ENCODE data around the gene PDE4D. TPM values are rescaled to one million over a fixed set of nuclear protein-coding genes. Genes with fewer than 3 reads are reported as not detected.
A peak's percentile ranks its signal among the peaks of the same experiment; 100 is the strongest.
"Not testable (repeated sequence)": the region's sequence is repeated elsewhere in the genome, so short reads cannot be mapped to it uniquely, and the experiment has no call there.

PDE4D gene
- total RNA-seq, 2 donors from 2014 or later = 116 to 154 TPM

DNA sequence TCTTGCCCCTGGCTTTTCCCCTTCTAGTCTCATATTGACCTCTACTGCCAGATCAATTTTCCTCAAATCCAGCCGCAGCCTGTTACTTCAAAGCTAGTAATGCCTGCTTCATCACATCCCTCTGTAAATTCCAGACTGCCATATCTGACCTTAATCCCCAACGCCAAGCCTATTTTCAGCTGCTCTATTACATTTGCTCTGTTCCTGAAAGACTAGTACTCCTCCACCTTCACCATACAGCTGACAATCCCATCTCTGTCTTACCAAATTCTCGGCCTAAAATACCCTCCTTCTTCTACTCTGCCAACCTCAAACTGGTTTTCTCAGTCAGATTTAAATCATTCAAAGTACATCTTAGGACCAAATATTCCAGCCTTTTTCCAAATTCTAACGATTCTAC, 890.4 kb downstream of the PDE4D start:
- Mint-ChIP-seq H3K4me3 (peak overlapping the region in 1 of 2 donors; percentile 31), H3K9me3 (no peaks in the 10 kb centered on the region), H3K4me1 (ENCODE audit: low read depth) (peaks cover 78% of the 10 kb centered on the region), H3K27ac (no peak overlapping the region), H3K27me3 (ENCODE audit: low read depth) (no peaks in the 10 kb centered on the region), H3K36me3 (ENCODE audit: insufficient read depth in 2 of 2) (peaks cover 9 to 18% of the 10 kb centered on the region in 2 donors)
- ATAC-seq (replicated peaks in 1 of 2) (no peak), DNase-seq (no peak)

GRCh38 chr5:59002162-59002825, 891.2 kb downstream of the PDE4D start:
- H3K4me3 Mint-ChIP-seq = peak overlapping the region; percentile 5 to 62

DNA sequence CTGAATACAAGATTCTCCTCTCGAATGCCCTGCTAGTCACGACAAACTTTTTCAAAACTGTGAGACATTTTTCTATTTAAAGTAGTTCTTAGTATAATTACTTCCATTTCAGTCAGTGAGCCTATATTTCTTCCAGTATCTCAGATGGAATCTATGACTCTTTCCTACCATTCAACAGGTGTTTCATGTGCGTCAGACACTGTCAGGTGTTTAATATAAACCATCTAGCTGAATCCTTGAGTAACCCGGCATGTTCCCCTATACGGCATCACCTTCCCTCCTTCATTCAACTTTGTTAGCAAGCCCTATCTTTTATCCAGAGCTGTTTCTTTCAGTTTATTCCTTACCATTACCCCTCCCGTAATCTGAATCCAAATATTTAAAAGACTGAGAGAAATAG, 891.8 kb downstream of the PDE4D start:
- Mint-ChIP-seq H3K27ac (peak overlapping the region; percentile 78), H3K4me3 (peak overlapping the region; percentile 5 to 62), H3K27me3 (ENCODE audit: low read depth) (no peaks in the 10 kb centered on the region), H3K36me3 (ENCODE audit: insufficient read depth in 2 of 2) (peaks cover 9 to 18% of the 10 kb centered on the region in 2 donors), H3K4me1 (ENCODE audit: low read depth) (peaks cover 70% of the 10 kb centered on the region), H3K9me3 (no peaks in the 10 kb centered on the region)
- DNase-seq = no peak
- peak in 1 of 2 donors; percentile 67 for ATAC-seq (replicated peaks in 1 of 2)

More at GRCh38 chr5:59002162-59002825, 891.2 kb downstream of the PDE4D start:
- Mint-ChIP-seq H3K27me3 (ENCODE audit: low read depth) (no peaks in the 10 kb centered on the region), H3K9me3 (no peaks in the 10 kb centered on the region), H3K27ac (peak overlapping the region; percentile 78), H3K36me3 (ENCODE audit: insufficient read depth in 2 of 2) (peaks cover 9 to 18% of the 10 kb centered on the region in 2 donors), H3K4me1 (ENCODE audit: low read depth) (peaks cover 72% of the 10 kb centered on the region)
- DNase-seq = no peak
- peak in 1 of 2 donors; percentile 70 for ATAC-seq (replicated peaks in 1 of 2)

DNA sequence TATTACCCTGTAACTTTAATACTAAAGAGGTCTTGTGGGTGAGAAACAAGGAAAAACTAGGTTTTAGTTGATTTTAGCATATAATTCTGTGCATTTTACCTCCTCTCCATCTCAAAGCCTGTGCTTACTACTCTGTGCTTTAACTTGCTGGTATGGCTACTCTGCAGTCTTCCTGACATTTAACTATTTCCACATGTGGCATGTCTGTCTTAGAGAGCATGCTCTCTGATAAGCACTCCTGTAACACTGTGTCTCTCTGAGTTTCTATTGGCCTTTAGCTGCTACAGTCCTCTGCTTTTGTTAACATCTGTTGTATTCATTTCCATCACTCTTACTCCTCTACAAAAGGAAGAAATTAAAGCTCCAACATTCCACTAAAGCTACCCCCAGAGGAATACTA, 892.4 kb downstream of the PDE4D start:
- Mint-ChIP-seq H3K4me1 (ENCODE audit: low read depth) (peaks cover 65% of the 10 kb centered on the region), H3K27ac (peak overlapping the region; percentile 78)

GRCh38 chr5:59000211-59000610, 893.3 kb downstream of the PDE4D start:
- Mint-ChIP-seq H3K27me3 (ENCODE audit: low read depth) (no peaks in the 10 kb centered on the region), H3K4me3 (no peak overlapping the region), H3K9me3 (no peaks in the 10 kb centered on the region), H3K27ac (no peak overlapping the region), H3K4me1 (ENCODE audit: low read depth) (peaks cover 55% of the 10 kb centered on the region), H3K36me3 (ENCODE audit: insufficient read depth in 2 of 2) (peaks cover 12 to 21% of the 10 kb centered on the region in 2 donors)
- ATAC-seq (replicated peaks in 1 of 2) = no peak
- no peak for DNase-seq

More for the DNA sequence above, 892.4 kb downstream of the PDE4D start:
- peaks cover 9 to 18% of the 10 kb centered on the region in 2 donors for H3K36me3 Mint-ChIP-seq (ENCODE audit: insufficient read depth in 2 of 2)
- ATAC-seq (replicated peaks in 1 of 2) (no peak), DNase-seq (no peak)
- H3K27me3 Mint-ChIP-seq (ENCODE audit: low read depth) = no peaks in the 10 kb centered on the region
- H3K9me3 Mint-ChIP-seq = no peaks in the 10 kb centered on the region
- peak overlapping the region in 1 of 2 donors; percentile 62 for H3K4me3 Mint-ChIP-seq

- H3K4me1 Mint-ChIP-seq (ENCODE audit: low read depth) = peaks cover 51% of the 10 kb centered on the region
- H3K27ac Mint-ChIP-seq = no peak overlapping the region
- no peak overlapping the region for H3K4me3 Mint-ChIP-seq
- DNase-seq = no peak
- ATAC-seq (replicated peaks in 1 of 2) = no peak
- no peaks in the 10 kb centered on the region for H3K27me3 Mint-ChIP-seq (ENCODE audit: low read depth)
- no peaks in the 10 kb centered on the region for H3K9me3 Mint-ChIP-seq
- H3K36me3 Mint-ChIP-seq (ENCODE audit: insufficient read depth in 2 of 2) = peaks cover 12 to 21% of the 10 kb centered on the region in 2 donors
Observed at GRCh38 chr5:58999804-59000203, 893.7 kb downstream of the PDE4D start.

DNA sequence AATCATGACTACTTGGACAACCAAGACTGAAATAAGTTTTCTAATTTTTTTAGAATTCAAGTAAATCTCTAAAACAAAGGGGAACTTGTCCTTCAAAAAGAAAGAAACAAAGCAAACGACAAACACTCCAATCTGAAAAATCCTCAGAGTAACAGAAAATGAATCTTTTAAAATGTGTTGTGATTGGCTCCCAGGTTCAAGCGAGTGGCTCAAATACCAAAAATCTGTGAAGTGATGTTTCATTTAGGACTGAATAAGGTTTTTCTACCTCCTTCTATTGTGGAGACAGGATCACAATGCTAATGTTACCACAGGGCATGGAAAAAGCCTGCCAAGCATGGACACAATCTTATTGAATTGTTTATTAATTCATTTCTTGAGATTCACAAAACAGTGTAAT, 895.0 kb downstream of the PDE4D start:
- no peak overlapping the region for H3K27ac Mint-ChIP-seq
- H3K4me3 Mint-ChIP-seq = no peak overlapping the region
- no peaks in the 10 kb centered on the region for H3K27me3 Mint-ChIP-seq (ENCODE audit: low read depth)
- no peaks in the 10 kb centered on the region for H3K9me3 Mint-ChIP-seq
- peaks cover 38% of the 10 kb centered on the region for H3K4me1 Mint-ChIP-seq (ENCODE audit: low read depth)
- ATAC-seq (replicated peaks in 1 of 2) (no peak), DNase-seq (no peak)
- H3K36me3 Mint-ChIP-seq (ENCODE audit: insufficient read depth in 2 of 2) = peaks cover 11 to 23% of the 10 kb centered on the region in 2 donors

DNA sequence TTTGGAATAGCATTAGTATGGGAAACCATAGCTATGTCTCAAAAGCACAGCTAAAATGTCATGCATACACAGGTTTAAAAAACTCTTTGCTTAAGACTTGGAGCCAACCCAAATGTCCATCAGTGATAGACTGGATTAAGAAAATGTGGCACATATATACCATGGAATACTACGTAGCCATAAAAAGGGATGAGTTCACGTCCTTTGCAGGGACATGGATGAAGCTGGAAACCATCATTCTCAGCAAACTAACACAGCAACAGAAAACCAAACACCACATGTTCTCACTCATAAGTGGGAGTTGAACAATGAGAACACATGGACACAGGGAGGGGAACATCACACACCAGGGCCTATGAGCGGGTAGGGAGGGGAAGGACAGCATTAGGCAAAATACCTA, 897.7 kb downstream of the PDE4D start:
- Mint-ChIP-seq H3K36me3 (ENCODE audit: insufficient read depth in 2 of 2) (peaks cover 11 to 30% of the 10 kb centered on the region in 2 donors), H3K4me1 (ENCODE audit: low read depth) (peaks cover 14% of the 10 kb centered on the region)
- not testable (repeated sequence) for H3K4me3 Mint-ChIP-seq; H3K9me3 Mint-ChIP-seq; DNase-seq; H3K27me3 Mint-ChIP-seq (ENCODE audit: low read depth); ATAC-seq (replicated peaks in 1 of 2); H3K27ac Mint-ChIP-seq

DNA sequence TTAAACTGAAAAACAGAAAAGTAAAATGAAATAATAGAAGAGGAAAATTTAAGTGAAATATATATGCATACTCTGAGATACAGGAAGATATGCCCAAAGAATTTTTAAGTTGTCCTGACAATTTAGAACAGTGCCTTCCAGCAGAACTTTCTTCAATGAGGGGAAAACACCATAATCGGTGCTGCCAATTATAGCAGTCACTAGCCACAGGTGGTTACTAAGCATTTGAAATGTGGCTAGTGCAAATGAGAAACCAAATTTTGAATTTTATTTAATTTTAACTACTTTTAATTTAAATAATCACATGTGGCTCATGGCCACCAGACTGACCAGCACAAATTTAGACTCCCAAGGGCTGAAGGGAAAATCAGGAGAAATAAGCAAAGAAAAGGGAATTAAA, 900.1 kb downstream of the PDE4D start:
- Mint-ChIP-seq H3K27ac (no peak overlapping the region), H3K36me3 (ENCODE audit: insufficient read depth in 2 of 2) (peaks cover 8 to 36% of the 10 kb centered on the region in 2 donors), H3K27me3 (ENCODE audit: low read depth) (no peaks in the 10 kb centered on the region), H3K9me3 (no peaks in the 10 kb centered on the region), H3K4me3 (no peak overlapping the region), H3K4me1 (ENCODE audit: low read depth) (no peaks in the 10 kb centered on the region)
- ATAC-seq (replicated peaks in 1 of 2) (no peak), DNase-seq (no peak)

- Mint-ChIP-seq H3K9me3 (no peaks in the 10 kb centered on the region), H3K27ac (no peak overlapping the region), H3K4me1 (ENCODE audit: low read depth) (no peaks in the 10 kb centered on the region), H3K36me3 (ENCODE audit: insufficient read depth in 2 of 2) (peaks cover 9 to 56% of the 10 kb centered on the region in 2 donors), H3K4me3 (no peak overlapping the region), H3K27me3 (ENCODE audit: low read depth) (no peaks in the 10 kb centered on the region)
- ATAC-seq (replicated peaks in 1 of 2) (no peak), DNase-seq (no peak)
Observed at GRCh38 chr5:58988938-58989337, 904.6 kb downstream of the PDE4D start.

DNA sequence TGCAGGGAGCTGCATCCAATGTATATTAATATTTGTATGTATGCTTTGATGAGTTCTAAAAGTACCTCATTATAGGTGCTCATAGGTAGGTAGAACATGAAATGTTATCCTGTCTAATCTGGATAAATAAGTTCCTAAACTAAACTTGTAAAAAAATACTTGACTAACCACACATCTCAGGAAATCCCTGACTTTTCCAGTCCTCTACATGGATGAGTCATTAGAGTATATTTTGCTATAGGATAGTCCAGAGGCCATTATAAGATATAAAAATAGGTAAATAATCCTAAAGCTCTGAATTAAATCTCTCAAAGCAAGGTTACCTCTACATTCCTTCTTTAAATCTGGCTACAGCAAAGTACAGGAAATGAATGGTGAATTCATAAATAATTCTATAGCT, 906.3 kb downstream of the PDE4D start:
- ATAC-seq (replicated peaks in 1 of 2) (no peak), DNase-seq (no peak)
- peaks cover 14 to 57% of the 10 kb centered on the region in 2 donors for H3K36me3 Mint-ChIP-seq (ENCODE audit: insufficient read depth in 2 of 2)

GRCh38 chr5:58986281-58986680, 907.2 kb downstream of the PDE4D start:
- DNase-seq = no peak
- Mint-ChIP-seq H3K36me3 (ENCODE audit: insufficient read depth in 2 of 2) (peaks cover 14 to 53% of the 10 kb centered on the region in 2 donors), H3K27ac (no peak overlapping the region), H3K27me3 (ENCODE audit: low read depth) (no peaks in the 10 kb centered on the region), H3K9me3 (no peaks in the 10 kb centered on the region), H3K4me1 (ENCODE audit: low read depth) (no peaks in the 10 kb centered on the region), H3K4me3 (no peak overlapping the region)
- ATAC-seq (replicated peaks in 1 of 2) = no peak

More for the DNA sequence above, 906.3 kb downstream of the PDE4D start:
- Mint-ChIP-seq H3K9me3 (no peaks in the 10 kb centered on the region), H3K27ac (no peak overlapping the region), H3K27me3 (ENCODE audit: low read depth) (no peaks in the 10 kb centered on the region), H3K4me3 (no peak overlapping the region), H3K4me1 (ENCODE audit: low read depth) (no peaks in the 10 kb centered on the region)

DNA sequence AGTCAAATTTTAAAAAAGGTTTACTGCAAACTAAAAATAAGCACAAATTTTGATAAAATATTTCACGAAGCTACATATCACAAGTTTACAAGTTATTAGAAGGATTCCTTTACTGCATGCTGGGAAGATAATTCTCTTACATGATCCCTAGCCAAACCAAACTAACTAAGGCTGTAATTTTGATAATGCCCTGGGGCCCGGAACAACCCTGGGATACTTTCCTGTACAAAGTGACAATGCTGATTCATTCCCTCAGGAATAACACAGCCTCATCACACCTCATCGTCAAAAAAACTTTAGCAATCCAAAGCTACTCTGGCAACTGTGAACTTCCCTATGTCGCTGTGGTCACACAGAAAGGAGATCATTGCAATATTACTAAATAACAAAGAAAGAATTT, 907.8 kb downstream of the PDE4D start:
- H3K27me3 Mint-ChIP-seq (ENCODE audit: low read depth) = no peaks in the 10 kb centered on the region
- peaks cover 18 to 54% of the 10 kb centered on the region in 2 donors for H3K36me3 Mint-ChIP-seq (ENCODE audit: insufficient read depth in 2 of 2)
- H3K27ac Mint-ChIP-seq = no peak overlapping the region
- ATAC-seq (replicated peaks in 1 of 2) = no peak
- H3K9me3 Mint-ChIP-seq = no peaks in the 10 kb centered on the region
- no peak overlapping the region for H3K4me3 Mint-ChIP-seq
- no peaks in the 10 kb centered on the region for H3K4me1 Mint-ChIP-seq (ENCODE audit: low read depth)
- no peak for DNase-seq

GRCh38 chr5:58985311-58985710, 908.2 kb downstream of the PDE4D start:
- Mint-ChIP-seq H3K9me3 (no peaks in the 10 kb centered on the region), H3K4me1 (ENCODE audit: low read depth) (no peaks in the 10 kb centered on the region), H3K27ac (no peak overlapping the region), H3K36me3 (ENCODE audit: insufficient read depth in 2 of 2) (peaks cover 18 to 51% of the 10 kb centered on the region in 2 donors), H3K27me3 (ENCODE audit: low read depth) (no peaks in the 10 kb centered on the region), H3K4me3 (no peak overlapping the region)
- DNase-seq (no peak), ATAC-seq (replicated peaks in 1 of 2) (no peak)

Measured in activated T-cell treated with anti-CD3 and anti-CD28 coated beads, Interleukin-2, amount 50 U/mL, for 72 hours (primary cell).